ENCODE results near the gene HK1.
A peak's percentile ranks its signal among the peaks of the same experiment; 100 is the strongest.
"Not testable (repeated sequence)": the region's sequence is repeated elsewhere in the genome, so short reads cannot be mapped to it uniquely, and the experiment has no call there.

Gene HK1

GRCh38 chr10:69312528-69312927 is 34.2 kb downstream of the HK1 start:
- DNase-seq = no peak

- no peak for DNase-seq
Measured at GRCh38 chr10:69315100-69315542, 36.8 kb downstream of the HK1 start.

GRCh38 chr10:69315610-69316312 is 37.5 kb downstream of the HK1 start:
- DNase-seq = no peak

- peak; percentile 46 for DNase-seq
Measured at GRCh38 chr10:69316313-69317059, 38.2 kb downstream of the HK1 start.

- no peak for DNase-seq
Measured at GRCh38 chr10:69317175-69317604, 38.9 kb downstream of the HK1 start.

- no peak for DNase-seq
Measured at GRCh38 chr10:69317626-69318105, 39.4 kb downstream of the HK1 start.

GRCh38 chr10:69318106-69318866 is 40.0 kb downstream of the HK1 start:
- DNase-seq = peak; percentile 89

GRCh38 chr10:69318867-69319727 is 40.8 kb downstream of the HK1 start:
- DNase-seq = peak; percentile 56

- DNase-seq = no peak
Measured at GRCh38 chr10:69319841-69320316, 41.6 kb downstream of the HK1 start.

GRCh38 chr10:69320521-69320920 is 42.2 kb downstream of the HK1 start:
- no peak for DNase-seq

- DNase-seq = no peak
Measured at GRCh38 chr10:69321039-69321715, 42.9 kb downstream of the HK1 start.

- DNase-seq = no peak
Measured at GRCh38 chr10:69321865-69322264, 43.6 kb downstream of the HK1 start.

- DNase-seq = not testable (repeated sequence)
Measured at GRCh38 chr10:69322346-69322745, 44.0 kb downstream of the HK1 start.

- no peak for DNase-seq
Measured at GRCh38 chr10:69323622-69324021, 45.3 kb downstream of the HK1 start.

- no peak for DNase-seq
Measured at GRCh38 chr10:69324583-69324982, 46.3 kb downstream of the HK1 start.

- not testable (repeated sequence) for DNase-seq
Measured at GRCh38 chr10:69325637-69326523, 47.6 kb downstream of the HK1 start.

GRCh38 chr10:69326692-69327091 is 48.4 kb downstream of the HK1 start:
- DNase-seq = no peak

- DNase-seq = peak; percentile 41
Measured at GRCh38 chr10:69327463-69328379, 49.4 kb downstream of the HK1 start.

GRCh38 chr10:69328380-69328735 is 50.1 kb downstream of the HK1 start:
- no peak for DNase-seq
